Loucy (cell line): ENCODE results near the gene IL6R.

Experiments used
- H2AFZ ChIP-seq: fragments of 200-600 bp; sonication (generic); 2 replicates; pipeline ENCODE4 v1.6.0; 2016; ENCODE audit warnings: antibody characterized with exemption, mild to moderate bottlenecking, low read length, moderate library complexity
- H3F3A ChIP-seq: fragments of 200-600 bp; 2 replicates; pipeline ENCODE4 v1.6.0; 2016; ENCODE audit warnings: antibody characterized with exemption, low read depth, mild to moderate bottlenecking
- H3K27me3 ChIP-seq: fragments of 200-600 bp; sonication (generic); 2 replicates; pipeline ENCODE4 v1.6.1; 2014; ENCODE audit warnings: low read length, mild to moderate bottlenecking; ENCODE audit not compliant: insufficient read depth, poor library complexity, severe bottlenecking
- H3K36me3 ChIP-seq: fragments of 200-600 bp; sonication (generic); 2 replicates; pipeline ENCODE4 v1.6.1; 2016; ENCODE audit warnings: low read length; ENCODE audit not compliant: insufficient read depth
- H3K4me1 ChIP-seq: fragments of 200-600 bp; sonication (generic); 2 replicates; pipeline ENCODE4 v1.5.1; 2014; ENCODE audit warnings: low read length, mild to moderate bottlenecking; ENCODE audit not compliant: insufficient read depth, poor library complexity, severe bottlenecking
- H3K4me2 ChIP-seq: fragments of 200-600 bp; sonication (generic); 2 replicates; pipeline ENCODE4 v1.6.0; 2014; ENCODE audit warnings: antibody characterized with exemption, low read length, low read depth, mild to moderate bottlenecking; ENCODE audit not compliant: poor library complexity, severe bottlenecking
- H3K4me3 ChIP-seq: fragments of 200-600 bp; sonication (generic); 2 replicates; pipeline ENCODE4 v1.5.1; 2014; ENCODE audit warnings: low read length, mild to moderate bottlenecking, mixed read lengths; ENCODE audit not compliant: poor library complexity, severe bottlenecking
- H3K79me2 ChIP-seq: fragments of 200-600 bp; sonication (generic); 2 replicates; pipeline ENCODE4 v1.6.1; 2014; ENCODE audit warnings: low read length; ENCODE audit not compliant: insufficient read depth
- H3K9ac ChIP-seq: fragments of 200-600 bp; sonication (generic); 2 replicates; pipeline ENCODE4 v1.6.0; 2014; ENCODE audit warnings: mild to moderate bottlenecking, low read depth, low read length, moderate library complexity; ENCODE audit not compliant: poor library complexity, severe bottlenecking
- H3K9me2 ChIP-seq: fragments of 200-600 bp; sonication (generic); replicated peaks from 2 replicates; pipeline ENCODE4 v1.6.1; 2016; ENCODE audit warnings: low read depth, low read length, mixed read lengths
- H3K9me3 ChIP-seq: fragments of 200-600 bp; sonication (generic); 2 replicates; pipeline ENCODE4 v1.6.1; 2014; ENCODE audit warnings: mild to moderate bottlenecking, antibody characterized with exemption, low read length, low read depth; ENCODE audit not compliant: insufficient read depth
- H4K20me1 ChIP-seq: fragments of 200-600 bp; sonication (generic); 2 replicates; pipeline ENCODE4 v1.6.0; 2014; ENCODE audit warnings: antibody characterized with exemption, low read length, mild to moderate bottlenecking; ENCODE audit not compliant: insufficient read depth, poor library complexity, severe bottlenecking
- EZH2phosphoT487 ChIP-seq: fragments of 200-600 bp; IDR thresholded peaks from 2 replicates; pipeline ENCODE4 v1.6.1; 2018; ENCODE audit warnings: antibody characterized with exemption, mild to moderate bottlenecking, moderate library complexity, borderline replicate concordance
- TF ChIP-seq, protein P1 (sequence below): fragments of 200-600 bp; sonication (generic); conservative IDR thresholded peaks from 2 replicates; pipeline ENCODE4 v1.5.1; 2014; ENCODE audit warnings: mild to moderate bottlenecking, antibody characterized with exemption, low read length

IL6R gene

DNA sequence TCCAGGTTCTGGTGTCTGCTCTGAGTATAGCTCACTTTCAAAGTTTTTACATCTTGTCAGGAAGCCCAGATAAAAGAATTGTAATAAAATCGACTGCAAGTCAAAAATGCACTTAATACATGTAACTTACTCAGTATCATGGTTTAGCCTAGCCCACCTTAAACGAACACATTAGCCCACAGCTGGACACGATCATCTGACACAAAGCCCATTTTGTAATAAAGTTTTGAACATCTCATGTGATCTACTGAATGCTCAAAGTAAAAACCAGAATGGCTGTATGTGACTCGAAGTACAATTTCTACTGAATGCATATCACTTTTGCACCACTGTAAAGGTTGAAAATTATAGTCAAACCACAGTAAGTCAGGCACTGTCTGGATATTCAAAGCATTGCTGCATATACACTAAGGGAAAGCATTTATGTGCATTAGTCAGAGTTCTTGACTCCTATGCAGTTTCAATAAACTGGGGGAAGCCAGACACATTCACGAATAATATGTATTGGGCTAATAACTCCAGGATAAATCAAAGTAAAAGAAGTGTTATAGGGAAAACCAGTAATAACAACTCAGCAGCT is 84.6 kb downstream of the IL6R start:
- Histone ChIP-seq H2AFZ (no peak overlapping the region), H3F3A (peaks cover 8% of the 10 kb centered on the region; the same call in 1 of the 2 replicates), H3K9ac (no peak overlapping the region), H4K20me1 (no peaks in the 10 kb centered on the region), H3K4me1 (peaks cover 68% of the 10 kb centered on the region), H3K36me3 (no peaks in the 10 kb centered on the region), H3K9me2 (no peaks in the 10 kb centered on the region), H3K27me3 (no peaks in the 10 kb centered on the region), H3K4me3 (no peak overlapping the region), H3K4me2 (peak overlapping the region; percentile 7), H3K79me2 (no peaks in the 10 kb centered on the region), H3K9me3 (no peaks in the 10 kb centered on the region)
- TF ChIP-seq, protein P1, sequence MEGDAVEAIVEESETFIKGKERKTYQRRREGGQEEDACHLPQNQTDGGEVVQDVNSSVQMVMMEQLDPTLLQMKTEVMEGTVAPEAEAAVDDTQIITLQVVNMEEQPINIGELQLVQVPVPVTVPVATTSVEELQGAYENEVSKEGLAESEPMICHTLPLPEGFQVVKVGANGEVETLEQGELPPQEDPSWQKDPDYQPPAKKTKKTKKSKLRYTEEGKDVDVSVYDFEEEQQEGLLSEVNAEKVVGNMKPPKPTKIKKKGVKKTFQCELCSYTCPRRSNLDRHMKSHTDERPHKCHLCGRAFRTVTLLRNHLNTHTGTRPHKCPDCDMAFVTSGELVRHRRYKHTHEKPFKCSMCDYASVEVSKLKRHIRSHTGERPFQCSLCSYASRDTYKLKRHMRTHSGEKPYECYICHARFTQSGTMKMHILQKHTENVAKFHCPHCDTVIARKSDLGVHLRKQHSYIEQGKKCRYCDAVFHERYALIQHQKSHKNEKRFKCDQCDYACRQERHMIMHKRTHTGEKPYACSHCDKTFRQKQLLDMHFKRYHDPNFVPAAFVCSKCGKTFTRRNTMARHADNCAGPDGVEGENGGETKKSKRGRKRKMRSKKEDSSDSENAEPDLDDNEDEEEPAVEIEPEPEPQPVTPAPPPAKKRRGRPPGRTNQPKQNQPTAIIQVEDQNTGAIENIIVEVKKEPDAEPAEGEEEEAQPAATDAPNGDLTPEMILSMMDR = no peak
- no peak for TF ChIP-seq EZH2phosphoT487

DNA sequence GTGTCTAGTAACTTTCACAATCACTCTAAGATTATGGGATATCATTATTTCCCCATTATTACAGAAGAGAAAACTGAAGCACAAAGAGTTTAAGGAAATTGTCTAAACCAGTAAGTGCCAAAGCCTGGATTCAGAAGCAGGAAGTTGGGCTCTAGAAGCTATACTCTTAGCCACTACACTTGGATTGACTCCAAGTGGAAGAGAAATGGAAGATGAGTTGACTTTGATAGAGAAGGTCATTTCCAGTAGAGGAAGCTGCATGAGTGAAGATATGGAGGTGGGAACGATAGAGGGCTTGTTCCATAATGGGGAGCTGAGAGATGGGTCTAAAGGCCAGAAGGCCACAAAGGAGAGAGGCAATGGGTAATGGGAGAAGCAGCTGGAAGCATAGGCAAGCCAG is 85.2 kb downstream of the IL6R start:
- Histone ChIP-seq H3K9me2 (no peaks in the 10 kb centered on the region), H3K79me2 (no peaks in the 10 kb centered on the region), H3K27me3 (no peaks in the 10 kb centered on the region), H3K4me3 (no peak overlapping the region), H3K4me2 (no peak overlapping the region), H2AFZ (no peak overlapping the region), H3K36me3 (no peaks in the 10 kb centered on the region), H4K20me1 (no peaks in the 10 kb centered on the region), H3F3A (peaks cover 8% of the 10 kb centered on the region; the same call in 1 of the 2 replicates), H3K4me1 (peaks cover 68% of the 10 kb centered on the region), H3K9ac (no peak overlapping the region), H3K9me3 (no peaks in the 10 kb centered on the region)
- no peak for TF ChIP-seq EZH2phosphoT487
- TF ChIP-seq, protein P1 = no peak

DNA sequence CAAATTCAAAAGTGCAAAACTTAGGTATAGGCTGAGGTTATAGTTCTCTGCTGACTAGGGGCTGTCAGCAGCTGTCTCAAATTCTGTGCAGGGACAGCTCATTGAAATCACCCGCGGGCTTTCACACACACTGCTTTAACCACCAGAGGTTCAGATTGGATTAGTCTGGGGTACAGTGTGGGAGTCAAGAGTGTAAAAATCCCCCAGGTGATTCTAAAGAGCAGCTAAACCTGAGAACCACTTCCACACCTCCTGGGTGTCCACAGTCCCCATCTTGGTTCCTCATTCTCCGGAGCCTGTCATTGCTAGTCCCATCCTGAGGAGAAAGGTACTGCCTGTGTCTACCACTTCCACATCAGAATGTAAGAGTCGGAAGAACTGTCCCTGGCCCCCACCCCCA is 87.0 kb downstream of the IL6R start:
- H3F3A ChIP-seq = peaks cover 18% of the 10 kb centered on the region; the same call in 1 of the 2 replicates
- no peaks in the 10 kb centered on the region for H3K9me2 ChIP-seq
- H4K20me1 ChIP-seq = no peaks in the 10 kb centered on the region
- H3K4me2 ChIP-seq = peak overlapping the region; percentile 89
- no peaks in the 10 kb centered on the region for H3K9me3 ChIP-seq
- no peaks in the 10 kb centered on the region for H3K27me3 ChIP-seq
- H3K36me3 ChIP-seq = no peaks in the 10 kb centered on the region
- TF ChIP-seq EZH2phosphoT487 = no peak
- peaks cover 70% of the 10 kb centered on the region for H3K4me1 ChIP-seq
- H3K79me2 ChIP-seq = no peaks in the 10 kb centered on the region
- no peak overlapping the region for H3K4me3 ChIP-seq
- H2AFZ ChIP-seq = no peak overlapping the region
- H3K9ac ChIP-seq = peak overlapping the region; percentile 55

DNA sequence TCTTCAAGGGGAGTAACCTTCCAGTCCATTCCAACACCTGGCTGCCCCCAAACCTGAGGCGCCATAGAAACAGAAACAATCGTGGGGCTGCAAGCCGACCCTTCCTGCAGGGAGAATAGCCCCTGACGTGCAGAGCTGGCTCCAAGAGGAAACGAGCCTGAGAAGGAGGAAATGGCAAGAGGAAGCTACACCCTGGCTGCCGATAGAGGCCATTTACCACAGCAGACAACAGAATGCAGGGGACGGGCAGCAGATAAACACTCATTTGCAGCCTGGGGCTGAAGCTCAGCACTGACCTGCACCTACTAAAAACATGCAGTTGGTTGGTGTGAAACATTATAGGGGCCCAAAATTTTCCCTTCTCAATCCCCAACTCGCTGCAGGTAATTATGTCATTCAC is 88.1 kb downstream of the IL6R start:
- Histone ChIP-seq H2AFZ (peak overlapping the region; percentile 81), H3K4me2 (peak overlapping the region; percentile 89), H3K36me3 (no peaks in the 10 kb centered on the region), H3K27me3 (no peaks in the 10 kb centered on the region), H3K4me3 (peak overlapping the region; percentile 64), H3K9ac (peak overlapping the region; percentile 55), H3K79me2 (no peaks in the 10 kb centered on the region), H3F3A (peaks cover 20% of the 10 kb centered on the region), H3K4me1 (peaks cover 76% of the 10 kb centered on the region), H3K9me3 (no peaks in the 10 kb centered on the region), H4K20me1 (no peaks in the 10 kb centered on the region), H3K9me2 (no peaks in the 10 kb centered on the region)
- no peak for TF ChIP-seq EZH2phosphoT487
- TF ChIP-seq, protein P1 = no peak
